ENCODE results near the gene LY6G6F. TPM values are rescaled to one million over a fixed set of nuclear protein-coding genes. Genes with fewer than 3 reads are reported as not detected.
A peak's percentile ranks its signal among the peaks of the same experiment; 100 is the strongest.

The LY6G6F gene
- total and polyA plus RNA-seq, 2 of the 13 experiments (the other 11 are each of a cell fraction or from before 2014, with no cell fraction given), result not detected

DNA sequence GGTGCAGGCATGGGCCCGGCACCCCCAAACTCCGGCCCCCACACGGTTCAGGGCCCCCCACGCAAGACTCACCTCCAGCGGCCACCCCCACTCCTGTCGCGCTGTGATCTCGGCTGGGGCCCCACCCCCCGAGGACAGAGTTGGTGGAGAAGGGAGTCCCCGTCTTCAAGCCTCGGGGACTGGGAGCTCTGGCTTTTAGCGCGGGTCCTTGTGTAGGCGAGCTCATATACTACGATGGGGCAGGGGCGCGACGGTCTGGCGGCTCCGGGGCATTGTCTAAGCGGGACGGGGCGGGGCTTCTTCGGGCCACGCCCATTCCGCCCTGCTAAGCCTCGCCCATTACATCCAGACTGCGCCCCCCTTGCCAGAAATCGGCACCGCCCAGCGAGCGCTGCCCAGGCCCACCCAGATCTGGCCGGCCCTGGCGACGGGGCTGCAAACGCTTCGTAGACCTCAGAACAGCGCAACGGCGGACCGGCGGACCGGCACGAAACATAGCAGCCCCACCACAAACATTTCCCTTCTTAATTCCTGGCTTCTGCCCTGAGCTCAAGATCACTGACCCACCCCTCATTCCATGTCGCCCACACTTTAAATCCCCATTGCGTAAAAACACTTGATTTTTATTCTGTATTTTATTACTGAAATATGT, 23.4 kb downstream of the LY6G6F start (continued):
- TF ChIP-seq, protein P1, sequence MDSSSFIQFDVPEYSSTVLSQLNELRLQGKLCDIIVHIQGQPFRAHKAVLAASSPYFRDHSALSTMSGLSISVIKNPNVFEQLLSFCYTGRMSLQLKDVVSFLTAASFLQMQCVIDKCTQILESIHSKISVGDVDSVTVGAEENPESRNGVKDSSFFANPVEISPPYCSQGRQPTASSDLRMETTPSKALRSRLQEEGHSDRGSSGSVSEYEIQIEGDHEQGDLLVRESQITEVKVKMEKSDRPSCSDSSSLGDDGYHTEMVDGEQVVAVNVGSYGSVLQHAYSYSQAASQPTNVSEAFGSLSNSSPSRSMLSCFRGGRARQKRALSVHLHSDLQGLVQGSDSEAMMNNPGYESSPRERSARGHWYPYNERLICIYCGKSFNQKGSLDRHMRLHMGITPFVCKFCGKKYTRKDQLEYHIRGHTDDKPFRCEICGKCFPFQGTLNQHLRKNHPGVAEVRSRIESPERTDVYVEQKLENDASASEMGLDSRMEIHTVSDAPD (CRISPR knock-in tag; IDR thresholded peaks at IDR 0.05), result no peak
- TF ChIP-seq AKAP8 (CRISPR knock-in tag; IDR thresholded peaks at IDR 0.05) (peak; percentile 80; the same call in 1 of the 2 replicates), ZNF260 (CRISPR knock-in tag; IDR thresholded peaks at IDR 0.05; ENCODE audit: borderline replicate concordance, low read depth) (0 out of 2 replicates have a peak, but pooled peaks have one; percentile 67), USF2 (IDR thresholded peaks at IDR 0.05; ENCODE audit: low read depth, low read length) (no peak), USF2 (CRISPR knock-in tag; IDR thresholded peaks at IDR 0.05; ENCODE audit: borderline replicate concordance) (no peak), RBAK (CRISPR knock-in tag; IDR thresholded peaks at IDR 0.05) (no peak), SP1 (IDR thresholded peaks at IDR 0.05) (no peak), SP1 (CRISPR knock-in tag; IDR thresholded peaks at IDR 0.05) (peak; percentile 71), XRCC5 (optimal IDR thresholded peaks at IDR 0.05; ENCODE audit: low read length) (no peak), WIZ (CRISPR knock-in tag; IDR thresholded peaks at IDR 0.05) (no peak), ZNF589 (CRISPR knock-in tag; conservative IDR thresholded peaks at IDR 0.05) (0 out of 2 replicates have a peak, but pooled peaks have one; percentile 25), NRL (CRISPR knock-in tag; IDR thresholded peaks at IDR 0.05; ENCODE audit: borderline replicate concordance) (0 out of 2 replicates have a peak, but pooled peaks have one; percentile 33), FLYWCH1 (CRISPR knock-in tag; IDR thresholded peaks at IDR 0.05) (no peak), CEBPZ (IDR thresholded peaks at IDR 0.05; ENCODE audit: low read length) (no peak)
- TF ChIP-seq, protein P2, sequence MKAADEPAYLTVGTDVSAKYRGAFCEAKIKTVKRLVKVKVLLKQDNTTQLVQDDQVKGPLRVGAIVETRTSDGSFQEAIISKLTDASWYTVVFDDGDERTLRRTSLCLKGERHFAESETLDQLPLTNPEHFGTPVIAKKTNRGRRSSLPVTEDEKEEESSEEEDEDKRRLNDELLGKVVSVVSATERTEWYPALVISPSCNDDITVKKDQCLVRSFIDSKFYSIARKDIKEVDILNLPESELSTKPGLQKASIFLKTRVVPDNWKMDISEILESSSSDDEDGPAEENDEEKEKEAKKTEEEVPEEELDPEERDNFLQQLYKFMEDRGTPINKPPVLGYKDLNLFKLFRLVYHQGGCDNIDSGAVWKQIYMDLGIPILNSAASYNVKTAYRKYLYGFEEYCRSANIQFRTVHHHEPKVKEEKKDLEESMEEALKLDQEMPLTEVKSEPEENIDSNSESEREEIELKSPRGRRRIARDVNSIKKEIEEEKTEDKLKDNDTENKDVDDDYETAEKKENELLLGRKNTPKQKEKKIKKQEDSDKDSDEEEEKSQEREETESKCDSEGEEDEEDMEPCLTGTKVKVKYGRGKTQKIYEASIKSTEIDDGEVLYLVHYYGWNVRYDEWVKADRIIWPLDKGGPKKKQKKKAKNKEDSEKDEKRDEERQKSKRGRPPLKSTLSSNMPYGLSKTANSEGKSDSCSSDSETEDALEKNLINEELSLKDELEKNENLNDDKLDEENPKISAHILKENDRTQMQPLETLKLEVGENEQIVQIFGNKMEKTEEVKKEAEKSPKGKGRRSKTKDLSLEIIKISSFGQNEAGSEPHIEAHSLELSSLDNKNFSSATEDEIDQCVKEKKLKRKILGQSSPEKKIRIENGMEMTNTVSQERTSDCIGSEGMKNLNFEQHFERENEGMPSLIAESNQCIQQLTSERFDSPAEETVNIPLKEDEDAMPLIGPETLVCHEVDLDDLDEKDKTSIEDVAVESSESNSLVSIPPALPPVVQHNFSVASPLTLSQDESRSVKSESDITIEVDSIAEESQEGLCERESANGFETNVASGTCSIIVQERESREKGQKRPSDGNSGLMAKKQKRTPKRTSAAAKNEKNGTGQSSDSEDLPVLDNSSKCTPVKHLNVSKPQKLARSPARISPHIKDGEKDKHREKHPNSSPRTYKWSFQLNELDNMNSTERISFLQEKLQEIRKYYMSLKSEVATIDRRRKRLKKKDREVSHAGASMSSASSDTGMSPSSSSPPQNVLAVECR (CRISPR knock-in tag; IDR thresholded peaks at IDR 0.05; ENCODE audit: borderline replicate concordance), result no peak; the same call in 1 of the 2 replicates
